Measurements from ENCODE around the gene NFASC.

GRCh38 chr1:205024679-205025078 lies 154.0 kb downstream of the NFASC start:
- TF ChIP-seq POLR2A (IDR thresholded peaks at IDR 0.05; ENCODE audit: low read depth, low read length) (no peak), SPI1 (IDR thresholded peaks at IDR 0.05; ENCODE audit: low read depth, low read length) (no peak), POLR2AphosphoS5 (IDR thresholded peaks at IDR 0.05; ENCODE audit: low read depth, low read length) (no peak), TAF1 (IDR thresholded peaks at IDR 0.05; ENCODE audit: low read depth, low read length) (no peak), POU2F2 (IDR thresholded peaks at IDR 0.05; ENCODE audit: low read depth, low read length) (no peak), PAX5 (IDR thresholded peaks at IDR 0.05; ENCODE audit: insufficient read depth, low read length, severe bottlenecking) (no peak)
